HEK293 (cell line): Measurements from ENCODE around the gene TLE2.

Experiments used
- GLI4 ChIP-seq: fragments of 450-650 bp; formaldehyde crosslinking; IDR thresholded peaks from 2 replicates; pipeline ENCODE4 v1.5.1; 2016; ENCODE audit warnings: missing biosample characterization, missing genetic modification characterization
- GLIS2 ChIP-seq: fragments of 450-650 bp; formaldehyde crosslinking; IDR thresholded peaks from 2 replicates; pipeline ENCODE4 v1.5.1; 2016; ENCODE audit warnings: missing biosample characterization, missing genetic modification characterization
- KLF10 ChIP-seq: fragments of 450-650 bp; IDR thresholded peaks from 2 replicates; pipeline ENCODE4 v1.5.1; 2018; ENCODE audit warnings: missing biosample characterization, mild to moderate bottlenecking, missing genetic modification characterization
- MYNN ChIP-seq: fragments of 450-650 bp; formaldehyde crosslinking; IDR thresholded peaks from 2 replicates; pipeline ENCODE4 v1.5.1; 2016; ENCODE audit warnings: missing biosample characterization, missing genetic modification characterization, borderline replicate concordance
- PRDM6 ChIP-seq: fragments of 450-650 bp; formaldehyde crosslinking; IDR thresholded peaks from 2 replicates; pipeline ENCODE4 v1.5.1; 2017; ENCODE audit warnings: missing biosample characterization, missing genetic modification characterization
- SCRT2 ChIP-seq: fragments of 450-650 bp; formaldehyde crosslinking; IDR thresholded peaks from 2 replicates; pipeline ENCODE4 v1.5.1; 2016; ENCODE audit warnings: missing biosample characterization, missing genetic modification characterization
- SETDB1 ChIP-seq: IDR thresholded peaks from one replicate; pipeline ENCODE4 v1.6.1; 2017; ENCODE audit warnings: mild to moderate bottlenecking, low read length, moderate library complexity, mixed read lengths; ENCODE audit not compliant: insufficient read length
- ZBTB6 ChIP-seq: fragments of 450-650 bp; formaldehyde crosslinking; IDR thresholded peaks from 2 replicates; pipeline ENCODE4 v1.5.1; 2017; ENCODE audit warnings: missing biosample characterization, missing genetic modification characterization
- ZBTB7A ChIP-seq: fragments of 450-650 bp; formaldehyde crosslinking; IDR thresholded peaks from 2 replicates; pipeline ENCODE4 v1.5.1; 2016; ENCODE audit warnings: low read depth, missing biosample characterization, missing genetic modification characterization
- ZNF157 ChIP-seq: fragments of 450-650 bp; formaldehyde crosslinking; IDR thresholded peaks from 2 replicates; pipeline ENCODE4 v1.5.1; 2016; ENCODE audit warnings: missing biosample characterization, missing genetic modification characterization
- ZNF174 ChIP-seq: fragments of 450-650 bp; formaldehyde crosslinking; IDR thresholded peaks from 2 replicates; pipeline ENCODE4 v1.5.0; 2017; ENCODE audit warnings: missing biosample characterization, mild to moderate bottlenecking, missing genetic modification characterization
- ZNF19 ChIP-seq: fragments of 450-650 bp; formaldehyde crosslinking; IDR thresholded peaks from 2 replicates; pipeline ENCODE4; 2016; ENCODE audit warnings: missing biosample characterization, missing genetic modification characterization, low read depth
- ZNF335 ChIP-seq: fragments of 450-650 bp; formaldehyde crosslinking; conservative IDR thresholded peaks from 2 replicates; pipeline ENCODE4 v1.5.1; 2016; ENCODE audit warnings: missing biosample characterization, missing genetic modification characterization
- ZNF416 ChIP-seq: fragments of 450-650 bp; formaldehyde crosslinking; IDR thresholded peaks from 2 replicates; pipeline ENCODE4 v1.5.1; 2016; ENCODE audit warnings: missing biosample characterization, missing genetic modification characterization
- ZNF48 ChIP-seq: fragments of 450-650 bp; formaldehyde crosslinking; IDR thresholded peaks from 2 replicates; pipeline ENCODE4 v1.5.1; 2016; ENCODE audit warnings: missing biosample characterization, missing genetic modification characterization
- ZNF548 ChIP-seq: fragments of 450-650 bp; formaldehyde crosslinking; IDR thresholded peaks from 2 replicates; pipeline ENCODE4 v1.5.1; 2016; ENCODE audit warnings: missing biosample characterization, missing genetic modification characterization
- ZNF558 ChIP-seq: fragments of 450-650 bp; formaldehyde crosslinking; IDR thresholded peaks from 2 replicates; pipeline ENCODE4 v1.5.1; 2016; ENCODE audit warnings: missing biosample characterization, missing genetic modification characterization
- ZNF561 ChIP-seq: fragments of 450-650 bp; IDR thresholded peaks from 2 replicates; pipeline ENCODE4 v1.5.1; 2018; ENCODE audit warnings: missing biosample characterization, missing genetic modification characterization, borderline replicate concordance
- ZNF596 ChIP-seq: fragments of 450-650 bp; IDR thresholded peaks from 2 replicates; pipeline ENCODE4 v1.5.0; 2018; ENCODE audit warnings: missing biosample characterization, mild to moderate bottlenecking, missing genetic modification characterization, moderate library complexity
- ZNF621 ChIP-seq: fragments of 450-650 bp; formaldehyde crosslinking; IDR thresholded peaks from 2 replicates; pipeline ENCODE4 v1.5.1; 2017; ENCODE audit warnings: missing biosample characterization, missing genetic modification characterization
- ZNF629 ChIP-seq: fragments of 450-650 bp; formaldehyde crosslinking; IDR thresholded peaks from 2 replicates; pipeline ENCODE4 v1.5.1; 2017; ENCODE audit warnings: missing biosample characterization, missing genetic modification characterization
- ZNF704 ChIP-seq: fragments of 450-650 bp; formaldehyde crosslinking; IDR thresholded peaks from 2 replicates; pipeline ENCODE4 v1.5.1; 2016; ENCODE audit warnings: missing biosample characterization, missing genetic modification characterization
- ZNF785 ChIP-seq: fragments of 450-650 bp; formaldehyde crosslinking; IDR thresholded peaks from 2 replicates; pipeline ENCODE4 v1.5.1; 2016; ENCODE audit warnings: missing biosample characterization, missing genetic modification characterization
- ZNF830 ChIP-seq: fragments of 450-650 bp; IDR thresholded peaks from 2 replicates; pipeline ENCODE4 v1.5.0; 2018; ENCODE audit warnings: missing biosample characterization, missing genetic modification characterization, low read depth, mild to moderate bottlenecking, moderate library complexity
- ZNF837 ChIP-seq: fragments of 450-650 bp; formaldehyde crosslinking; IDR thresholded peaks from 2 replicates; pipeline ENCODE4 v1.5.1; 2016; ENCODE audit warnings: missing biosample characterization, missing genetic modification characterization
- ZSCAN16 ChIP-seq: fragments of 450-650 bp; formaldehyde crosslinking; IDR thresholded peaks from 2 replicates; pipeline ENCODE4 v1.5.1; 2016; ENCODE audit warnings: missing biosample characterization, missing genetic modification characterization
- TF ChIP-seq, protein P1 (sequence below): IDR thresholded peaks from 2 replicates; pipeline ENCODE4 v1.6.1; 2011; ENCODE audit warnings: mild to moderate bottlenecking, low read depth, low read length, borderline replicate concordance
- TF ChIP-seq, protein P2 (sequence below): fragments of 450-650 bp; formaldehyde crosslinking; IDR thresholded peaks from 2 replicates; pipeline ENCODE4 v1.5.1; 2016; ENCODE audit warnings: missing biosample characterization, missing genetic modification characterization
- TF ChIP-seq, protein P3 (sequence below): fragments of 450-650 bp; formaldehyde crosslinking; IDR thresholded peaks from 2 replicates; pipeline ENCODE4 v1.5.1; 2017; ENCODE audit warnings: missing biosample characterization, missing genetic modification characterization

Gene TLE2

GRCh38 chr19:2983351-2984214, 45.5 kb downstream of the TLE2 start (continued):
- TF ChIP-seq, protein P1, sequence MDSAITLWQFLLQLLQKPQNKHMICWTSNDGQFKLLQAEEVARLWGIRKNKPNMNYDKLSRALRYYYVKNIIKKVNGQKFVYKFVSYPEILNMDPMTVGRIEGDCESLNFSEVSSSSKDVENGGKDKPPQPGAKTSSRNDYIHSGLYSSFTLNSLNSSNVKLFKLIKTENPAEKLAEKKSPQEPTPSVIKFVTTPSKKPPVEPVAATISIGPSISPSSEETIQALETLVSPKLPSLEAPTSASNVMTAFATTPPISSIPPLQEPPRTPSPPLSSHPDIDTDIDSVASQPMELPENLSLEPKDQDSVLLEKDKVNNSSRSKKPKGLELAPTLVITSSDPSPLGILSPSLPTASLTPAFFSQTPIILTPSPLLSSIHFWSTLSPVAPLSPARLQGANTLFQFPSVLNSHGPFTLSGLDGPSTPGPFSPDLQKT, result no peak
- TF ChIP-seq, protein P2, sequence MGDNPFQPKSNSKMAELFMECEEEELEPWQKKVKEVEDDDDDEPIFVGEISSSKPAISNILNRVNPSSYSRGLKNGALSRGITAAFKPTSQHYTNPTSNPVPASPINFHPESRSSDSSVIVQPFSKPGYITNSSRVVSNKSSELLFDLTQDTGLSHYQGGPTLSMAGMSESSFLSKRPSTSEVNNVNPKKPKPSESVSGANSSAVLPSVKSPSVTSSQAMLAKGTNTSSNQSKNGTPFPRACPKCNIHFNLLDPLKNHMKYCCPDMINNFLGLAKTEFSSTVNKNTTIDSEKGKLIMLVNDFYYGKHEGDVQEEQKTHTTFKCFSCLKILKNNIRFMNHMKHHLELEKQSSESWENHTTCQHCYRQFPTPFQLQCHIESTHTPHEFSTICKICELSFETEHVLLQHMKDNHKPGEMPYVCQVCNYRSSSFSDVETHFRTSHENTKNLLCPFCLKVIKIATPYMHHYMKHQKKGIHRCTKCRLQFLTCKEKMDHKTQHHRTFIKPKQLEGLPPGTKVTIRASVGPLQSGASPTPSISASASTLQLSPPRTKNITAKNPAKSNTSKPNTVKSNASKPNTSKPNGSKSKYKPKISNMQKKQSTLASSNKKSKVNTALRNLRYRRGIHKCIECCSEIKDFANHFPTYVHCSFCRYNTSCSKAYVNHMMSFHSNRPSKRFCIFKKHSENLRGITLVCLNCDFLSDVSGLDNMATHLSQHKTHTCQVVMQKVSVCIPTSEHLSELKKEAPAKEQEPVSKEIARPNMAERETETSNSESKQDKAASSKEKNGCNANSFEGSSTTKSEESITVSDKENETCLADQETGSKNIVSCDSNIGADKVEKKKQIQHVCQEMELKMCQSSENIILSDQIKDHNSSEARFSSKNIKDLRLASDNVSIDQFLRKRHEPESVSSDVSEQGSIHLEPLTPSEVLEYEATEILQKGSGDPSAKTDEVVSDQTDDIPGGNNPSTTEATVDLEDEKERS (tag by site-specific recombination), result peak; percentile 23; the same call in 1 of the 2 replicates
- 0 out of 2 replicates have a peak, but pooled peaks have one; percentile 22 for TF ChIP-seq ZNF19 (tag by site-specific recombination)
- TF ChIP-seq PRDM6 (tag by site-specific recombination), result peak; percentile 92
- TF ChIP-seq ZNF561 (tag by site-specific recombination), result peak; percentile 96
- no peak for TF ChIP-seq ZSCAN16 (tag by site-specific recombination)
- TF ChIP-seq ZNF416 (tag by site-specific recombination), result 0 out of 2 replicates have a peak, but pooled peaks have one; percentile 9
- TF ChIP-seq ZBTB6 (tag by site-specific recombination), result 0 out of 2 replicates have a peak, but pooled peaks have one; percentile 36
- TF ChIP-seq ZNF629 (tag by site-specific recombination), result peak; percentile 88
- no peak for TF ChIP-seq ZBTB7A (tag by site-specific recombination)
- TF ChIP-seq SCRT2 (tag by site-specific recombination), result no peak
- TF ChIP-seq ZNF621 (tag by site-specific recombination), result no peak
- no peak for TF ChIP-seq ZNF785 (tag by site-specific recombination)
- no peak for TF ChIP-seq ZNF837
- peak; percentile 74; the same call in 1 of the 2 replicates for TF ChIP-seq GLI4 (tag by site-specific recombination)
- TF ChIP-seq ZNF558 (tag by site-specific recombination), result peak; percentile 73; the same call in 1 of the 2 replicates
- 0 out of 2 replicates have a peak, but pooled peaks have one; percentile 70 for TF ChIP-seq KLF10 (tag by site-specific recombination)
- TF ChIP-seq ZNF830, result no peak
- TF ChIP-seq, protein P3, sequence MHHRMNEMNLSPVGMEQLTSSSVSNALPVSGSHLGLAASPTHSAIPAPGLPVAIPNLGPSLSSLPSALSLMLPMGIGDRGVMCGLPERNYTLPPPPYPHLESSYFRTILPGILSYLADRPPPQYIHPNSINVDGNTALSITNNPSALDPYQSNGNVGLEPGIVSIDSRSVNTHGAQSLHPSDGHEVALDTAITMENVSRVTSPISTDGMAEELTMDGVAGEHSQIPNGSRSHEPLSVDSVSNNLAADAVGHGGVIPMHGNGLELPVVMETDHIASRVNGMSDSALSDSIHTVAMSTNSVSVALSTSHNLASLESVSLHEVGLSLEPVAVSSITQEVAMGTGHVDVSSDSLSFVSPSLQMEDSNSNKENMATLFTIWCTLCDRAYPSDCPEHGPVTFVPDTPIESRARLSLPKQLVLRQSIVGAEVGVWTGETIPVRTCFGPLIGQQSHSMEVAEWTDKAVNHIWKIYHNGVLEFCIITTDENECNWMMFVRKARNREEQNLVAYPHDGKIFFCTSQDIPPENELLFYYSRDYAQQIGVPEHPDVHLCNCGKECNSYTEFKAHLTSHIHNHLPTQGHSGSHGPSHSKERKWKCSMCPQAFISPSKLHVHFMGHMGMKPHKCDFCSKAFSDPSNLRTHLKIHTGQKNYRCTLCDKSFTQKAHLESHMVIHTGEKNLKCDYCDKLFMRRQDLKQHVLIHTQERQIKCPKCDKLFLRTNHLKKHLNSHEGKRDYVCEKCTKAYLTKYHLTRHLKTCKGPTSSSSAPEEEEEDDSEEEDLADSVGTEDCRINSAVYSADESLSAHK, result peak; percentile 86
- TF ChIP-seq ZNF596 (tag by site-specific recombination), result peak; percentile 74
- no peak for TF ChIP-seq ZNF157 (tag by site-specific recombination)
- TF ChIP-seq GLIS2, result peak; percentile 90
- TF ChIP-seq ZNF704 (tag by site-specific recombination), result no peak
- TF ChIP-seq ZNF174 (tag by site-specific recombination), result no peak
- TF ChIP-seq ZNF548 (tag by site-specific recombination), result no peak
- TF ChIP-seq SETDB1, result no peak
- no peak for TF ChIP-seq ZNF48 (tag by site-specific recombination)
- peak; percentile 95 for TF ChIP-seq ZNF335
- TF ChIP-seq MYNN (tag by site-specific recombination), result no peak
